Neuronal stem cell (in vitro differentiated cells): ENCODE data around the gene SGK1. TPM values are rescaled to one million over a fixed set of nuclear protein-coding genes. Genes with fewer than 3 reads are reported as not detected.

ENCODE experiments used
- DNase-seq: peaks from one replicate; pipeline ENCODE4 v3.0.0-alpha.2; 2013; ENCODE audit warnings: low spot score
- H2AFZ ChIP-seq: one replicate; pipeline ENCODE4 v1.6.1; 2013; ENCODE audit warnings: mild to moderate bottlenecking, low read length, inconsistent platforms
- H2AK5ac ChIP-seq: 2 replicates; pipeline ENCODE4 v1.6.1; 2013; ENCODE audit warnings: low read depth, mild to moderate bottlenecking, inconsistent platforms, low read length, moderate library complexity, mixed read lengths
- H2BK120ac ChIP-seq: 2 replicates; pipeline ENCODE4 v1.6.1; 2013; ENCODE audit warnings: low read depth, mild to moderate bottlenecking, inconsistent platforms, low read length, moderate library complexity, mixed read lengths
- H2BK12ac ChIP-seq: one replicate; pipeline ENCODE4 v1.6.1; 2013; ENCODE audit warnings: low read length, inconsistent platforms
- H2BK15ac ChIP-seq: 2 replicates; pipeline ENCODE4 v1.6.1; 2013; ENCODE audit warnings: mild to moderate bottlenecking, low read length, inconsistent platforms, mixed read lengths
- H2BK5ac ChIP-seq: one replicate; pipeline ENCODE4 v1.6.1; 2013; ENCODE audit warnings: inconsistent platforms, mild to moderate bottlenecking, low read length, moderate library complexity
- H3K14ac ChIP-seq: one replicate; pipeline ENCODE4 v1.6.1; 2013; ENCODE audit warnings: low read length, inconsistent platforms
- H3K18ac ChIP-seq: 2 replicates; pipeline ENCODE4 v1.6.1; 2013; ENCODE audit warnings: low read length, inconsistent platforms
- H3K23ac ChIP-seq: 2 replicates; pipeline ENCODE4 v1.6.1; 2013; ENCODE audit warnings: low read depth, mild to moderate bottlenecking, mixed read lengths, low read length, inconsistent platforms; ENCODE audit not compliant: poor library complexity
- H3K27ac ChIP-seq: replicated peaks from 3 replicates; pipeline ENCODE4 v1.5.1; 2013; ENCODE audit warnings: low read length, inconsistent platforms
- H3K27me3 ChIP-seq, 3 experiments: 2 replicates each; pipeline ENCODE4 v1.6.1; 2013; ENCODE audit warnings: low read length in 3 of 3, mild to moderate bottlenecking in 2 of 3, inconsistent platforms in 1 of 3, low read depth in 1 of 3, mixed read lengths in 1 of 3, moderate library complexity in 1 of 3; ENCODE audit not compliant: control insufficient read depth in 3 of 3, insufficient read depth in 3 of 3
- H3K36me3 ChIP-seq, 2 donors: replicated peaks in 1 of 2; 2 replicates each; pipeline ENCODE4 v1.6.1; 2013; ENCODE audit warnings: low read length in 2 of 2; ENCODE audit not compliant: control insufficient read depth in 2 of 2, insufficient read depth in 2 of 2
- H3K4ac ChIP-seq: 2 replicates; pipeline ENCODE4 v1.6.1; 2013; ENCODE audit warnings: inconsistent platforms, mild to moderate bottlenecking, low read length, moderate library complexity
- H3K4me1 ChIP-seq, 2 donors: 1 replicate in 1 of 2; 2 replicates in 1 of 2; pipeline ENCODE4 v1.6.1; 2013; ENCODE audit warnings: low read length in 2 of 2, low read depth in 1 of 2; ENCODE audit not compliant: control insufficient read depth in 2 of 2, insufficient read depth in 1 of 2
- H3K4me2 ChIP-seq: one replicate; pipeline ENCODE4 v1.6.1; 2013; ENCODE audit warnings: mild to moderate bottlenecking, low read length, inconsistent platforms; ENCODE audit not compliant: insufficient read depth, poor library complexity, severe bottlenecking
- H3K4me3 ChIP-seq, 2 donors: 2 replicates each; pipeline ENCODE4 v1.5.1; 2013; ENCODE audit warnings: low read length in 2 of 2, mild to moderate bottlenecking in 2 of 2, inconsistent platforms in 1 of 2, moderate library complexity in 1 of 2
- H3K79me1 ChIP-seq: one replicate; pipeline ENCODE4 v1.6.1; 2013; ENCODE audit warnings: low read depth, mild to moderate bottlenecking, inconsistent platforms, low read length, moderate library complexity
- H3K9ac ChIP-seq: one replicate; pipeline ENCODE4 v1.6.1; 2013; ENCODE audit warnings: mild to moderate bottlenecking, low read depth, low read length, inconsistent platforms; ENCODE audit not compliant: poor library complexity
- H3K9me3 ChIP-seq, 2 donors: replicated peaks in 1 of 2; 2 replicates each; pipeline versions ENCODE3 to v1.6.1; 2013; ENCODE audit warnings: low read length in 2 of 2, mild to moderate bottlenecking in 2 of 2, inconsistent platforms in 1 of 2, low read depth in 1 of 2, mixed read lengths in 1 of 2, moderate library complexity in 1 of 2; ENCODE audit not compliant: control insufficient read depth in 2 of 2, insufficient read depth in 1 of 2
- H4K8ac ChIP-seq: one replicate; pipeline ENCODE4 v1.6.1; 2013; ENCODE audit warnings: low read depth, mild to moderate bottlenecking, inconsistent platforms, low read length, moderate library complexity
- H4K91ac ChIP-seq: one replicate; pipeline ENCODE4 v1.6.1; 2013; ENCODE audit warnings: low read length, low read depth, mild to moderate bottlenecking, inconsistent platforms; ENCODE audit not compliant: poor library complexity
- WGBS, 2 donors: extraction: QIAGEN DNeasy Blood & Tissue Kit; methylation state at CpG; one replicate each; pipeline ENCODE4 v1.1.7; 2013; ENCODE audit warnings: missing lambda C conversion rate in 2 of 2, mixed read lengths in 1 of 2; ENCODE audit not compliant: insufficient read length in 2 of 2, insufficient replicate concordance in 1 of 2; ENCODE audit errors: extremely low coverage in 2 of 2; 5-methylcytosine and 5-hydroxymethylcytosine counted together
- small RNA-seq: library from polyadenylated mRNA; stranded (forward); fragments of <200 nt; extraction: miRNeasy Mini kit (QIAGEN cat#:217004); gene quantifications from one replicate; pipeline ENCODE3, GENCODE V24; 2013; ENCODE audit not compliant: insufficient read depth

SGK1 gene

DNA sequence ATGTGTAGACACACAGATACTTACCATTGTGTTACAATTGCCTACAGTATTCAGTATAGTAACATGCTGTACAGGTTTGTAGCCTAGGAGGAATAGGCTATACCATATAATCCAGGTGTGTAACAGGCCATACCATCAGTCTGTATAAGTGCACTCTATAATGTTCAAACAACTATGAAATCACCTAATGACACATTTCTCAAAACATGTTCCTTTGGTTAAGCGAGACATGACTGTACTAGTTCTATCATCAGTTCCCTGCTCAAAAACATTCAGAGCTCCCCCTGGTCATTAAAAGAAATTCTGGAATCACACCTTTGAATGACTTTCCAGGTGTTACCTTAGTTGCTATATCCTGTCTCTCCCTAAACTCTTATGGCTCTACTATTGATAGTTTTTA is 195.1 kb downstream of the SGK1 start:
- no CpG with 5 or more reads among the region's 1 CpG for WGBS, 2 donors
- Histone ChIP-seq H2AFZ (no peak overlapping the region), H3K9me3 (no peaks in the 10 kb centered on the region)

GRCh38 chr6:134119486-134119885 is 198.4 kb downstream of the SGK1 start:
- no peaks in the 10 kb centered on the region for H3K9me3 ChIP-seq
- H3K14ac ChIP-seq: no peak overlapping the region
- H3K27me3 ChIP-seq: peaks cover 0 to 10% (median 0%) of the 10 kb centered on the region in 3 experiments
- no peak overlapping the region for H3K4me3 ChIP-seq
- no peak overlapping the region for H2AFZ ChIP-seq
- no peak for DNase-seq
- no peak overlapping the region for H3K18ac ChIP-seq
- no peaks in the 10 kb centered on the region for H3K36me3 ChIP-seq
- H4K8ac ChIP-seq: no peak overlapping the region
- H3K4me2 ChIP-seq: no peak overlapping the region
- no peak overlapping the region for H2BK12ac ChIP-seq
- H3K23ac ChIP-seq: no peak overlapping the region
- no peaks in the 10 kb centered on the region for H3K79me1 ChIP-seq
- no peak overlapping the region for H3K9ac ChIP-seq
- H2BK5ac ChIP-seq: no peak overlapping the region
- H3K27ac ChIP-seq: no peak overlapping the region
- no peak overlapping the region for H4K91ac ChIP-seq
- H3K4me1 ChIP-seq: no peaks in the 10 kb centered on the region
- no peak overlapping the region for H2BK120ac ChIP-seq
- no peak overlapping the region for H3K4ac ChIP-seq
- no peak overlapping the region for H2AK5ac ChIP-seq
- H2BK15ac ChIP-seq: no peak overlapping the region

More for the DNA sequence above, 195.1 kb downstream of the SGK1 start:
- H3K79me1 ChIP-seq: no peaks in the 10 kb centered on the region
- no peak overlapping the region for H2BK5ac ChIP-seq
- H2BK15ac ChIP-seq: no peak overlapping the region
- no peak overlapping the region for H3K4ac ChIP-seq
- H4K8ac ChIP-seq: no peak overlapping the region
- no peak overlapping the region for H3K27ac ChIP-seq
- no peak overlapping the region for H3K4me3 ChIP-seq
- no peak overlapping the region for H2BK12ac ChIP-seq
- H3K14ac ChIP-seq: no peak overlapping the region
- H3K18ac ChIP-seq: no peak overlapping the region
- no peak overlapping the region for H2AK5ac ChIP-seq
- no peak for DNase-seq
- no peak overlapping the region for H3K4me2 ChIP-seq
- H4K91ac ChIP-seq: no peak overlapping the region
- no peak overlapping the region for H3K23ac ChIP-seq
- no peaks in the 10 kb centered on the region for H3K36me3 ChIP-seq
- no peak overlapping the region for H3K9ac ChIP-seq
- H3K4me1 ChIP-seq: no peaks in the 10 kb centered on the region
- H2BK120ac ChIP-seq: no peak overlapping the region
- no peaks in the 10 kb centered on the region for H3K27me3 ChIP-seq

Small RNAs within 50 kb of the gene (small RNA-seq; reads per million reads assigned to genes)
- gene RF00019 (not detected), gene RN7SL408P (1.2 reads per million), gene RNA5SP218 (1,624 reads per million, percentile 99 among the genes with 10 or more reads in this experiment), gene RPS29P32 (not detected)
